CD4-positive, CD25-positive, alpha-beta regulatory T cell (primary cell): ENCODE data around the gene SLCO2A1. TPM values are rescaled to one million over a fixed set of nuclear protein-coding genes. Genes with fewer than 3 reads are reported as not detected.

Source experiments
- ATAC-seq, 2 donors: fragments of 150-1000 bp; cut with Tn5 transposase; one replicate each; pipeline ENCODE4 v1.10.0; 2021; ENCODE audit warnings: low read depth in 2 of 2, moderate number of reproducible peaks in 2 of 2, moderate library complexity in 1 of 2
- DNase-seq, 3 donors: peaks; one replicate each; pipeline versions ENCODE4 v3.0.0 to v3.0.0-alpha.2; 2012 to 2022; ENCODE audit warnings: mixed read lengths in 1 of 3
- H3K27ac ChIP-seq: one replicate; pipeline ENCODE4 v1.7.0; 2013; ENCODE audit warnings: mild to moderate bottlenecking, low read length; ENCODE audit not compliant: insufficient read depth, poor library complexity, severe bottlenecking
- H3K27me3 ChIP-seq: one replicate; pipeline ENCODE4 v1.7.0; 2013; ENCODE audit warnings: low read length; ENCODE audit not compliant: control insufficient read depth, insufficient read depth
- H3K36me3 ChIP-seq: one replicate; pipeline ENCODE4 v1.7.0; 2013; ENCODE audit warnings: mild to moderate bottlenecking, low read length, moderate library complexity; ENCODE audit not compliant: control insufficient read depth, insufficient read depth
- H3K4me1 ChIP-seq: 2 replicates; pipeline ENCODE4 v1.7.0; 2013; ENCODE audit warnings: mild to moderate bottlenecking, low read length; ENCODE audit not compliant: insufficient read depth, control insufficient read depth, poor library complexity, severe bottlenecking
- H3K4me3 ChIP-seq: one replicate; pipeline ENCODE4 v1.7.0; 2013; ENCODE audit warnings: low read depth, mild to moderate bottlenecking, low read length, moderate library complexity
- H3K9me3 ChIP-seq, 2 experiments: 1 replicate in 1 of 2; 2 replicates in 1 of 2; pipeline ENCODE4 v1.7.0; 2013; ENCODE audit warnings: low read length in 2 of 2, mild to moderate bottlenecking in 1 of 2, moderate library complexity in 1 of 2; ENCODE audit not compliant: control insufficient read depth in 2 of 2
- H3K27ac Mint-ChIP-seq, 3 donors: one replicate each; pipeline ENCODE4 v1.8.0; 2020 to 2022; ENCODE audit warnings: mild to moderate bottlenecking in 3 of 3, mixed read lengths in 3 of 3, moderate library complexity in 2 of 3
- H3K27me3 Mint-ChIP-seq: one replicate; pipeline ENCODE4 v1.8.0; 2022; ENCODE audit warnings: mild to moderate bottlenecking, mixed read lengths
- H3K36me3 Mint-ChIP-seq: one replicate; pipeline ENCODE4 v1.8.0; 2020; ENCODE audit warnings: mixed read lengths
- H3K4me1 Mint-ChIP-seq, 4 donors: one replicate each; pipeline ENCODE4 v1.8.0; 2020 to 2022; ENCODE audit warnings: mixed read lengths in 4 of 4, mild to moderate bottlenecking in 1 of 4
- H3K4me3 Mint-ChIP-seq, 4 donors: one replicate each; pipeline ENCODE4 v1.8.0; 2020 to 2022; ENCODE audit warnings: mild to moderate bottlenecking in 4 of 4, mixed read lengths in 4 of 4, moderate library complexity in 3 of 4
- H3K9me3 Mint-ChIP-seq, 7 donors: one replicate each; pipeline ENCODE4 v1.8.0; 2020 to 2022; ENCODE audit warnings: mixed read lengths in 7 of 7, mild to moderate bottlenecking in 3 of 7, moderate library complexity in 2 of 7
- polyA plus RNA-seq, 4 donors: library from polyadenylated mRNA; unstranded; fragments of 300-500 nt; fragmentation: Illumina TruSeq; gene quantifications; one replicate each; pipeline ENCODE4 v1.2.3, GENCODE V29; 2021
- total RNA-seq: library from RNA; stranded (reverse); gene quantifications from one replicate; pipeline ENCODE4 v1.2.3, GENCODE V29; 2022

Gene SLCO2A1
- total and polyA plus RNA-seq, 5 donors from 2014 or later: not detected

DNA sequence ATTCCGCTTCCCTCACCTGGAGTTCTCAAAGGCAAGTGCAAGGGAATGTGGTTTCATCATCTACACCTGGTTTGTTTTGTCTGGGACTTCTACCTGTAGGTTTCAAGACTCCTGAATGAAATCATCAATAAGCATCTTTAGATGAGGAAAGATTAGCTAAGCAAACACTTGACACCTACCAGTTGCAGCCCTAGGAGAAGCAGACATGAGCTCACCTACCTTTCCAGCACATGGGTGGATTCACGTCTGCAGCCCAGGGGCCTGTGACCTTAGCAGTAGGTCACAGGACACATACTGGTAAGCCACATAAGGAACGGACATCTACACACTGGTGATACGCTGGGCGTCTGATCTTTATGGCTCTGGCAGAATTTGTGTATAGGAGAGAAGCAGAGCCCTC is 26.7 kb downstream of the SLCO2A1 start:
- no peak overlapping the region for H3K27ac Mint-ChIP-seq
- H3K9me3 Mint-ChIP-seq: peaks cover 0 to 8% (median 4%) of the 10 kb centered on the region in 7 donors

DNA sequence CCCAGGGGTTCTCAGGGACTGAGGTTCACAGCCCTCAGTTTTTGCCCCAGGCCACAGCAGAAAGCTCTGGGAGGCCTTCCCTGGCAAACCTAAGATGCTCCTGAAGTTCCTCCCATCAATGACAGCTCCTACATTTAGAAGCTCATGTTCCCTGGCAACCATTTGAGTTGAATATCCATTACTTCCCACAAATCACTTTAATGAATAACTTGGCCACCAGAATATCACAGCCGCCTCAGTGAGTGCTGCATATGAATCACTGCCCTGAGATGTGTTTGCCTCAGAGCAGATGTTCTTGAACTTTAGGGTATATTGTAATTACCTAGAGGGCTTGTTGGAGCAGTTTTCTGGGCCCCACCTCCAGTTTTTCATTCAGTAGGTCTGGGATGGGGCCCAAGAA is 27.4 kb downstream of the SLCO2A1 start:
- H3K4me3 ChIP-seq: no peak overlapping the region
- H3K27me3 Mint-ChIP-seq: peaks cover 14% of the 10 kb centered on the region

More for the DNA sequence above, 26.7 kb downstream of the SLCO2A1 start:
- H3K4me1 Mint-ChIP-seq: no peaks in the 10 kb centered on the region
- Histone ChIP-seq H3K9me3 (no peaks in the 10 kb centered on the region), H3K4me1 (no peaks in the 10 kb centered on the region), H3K27ac (no peak overlapping the region), H3K27me3 (no peaks in the 10 kb centered on the region), H3K36me3 (no peaks in the 10 kb centered on the region), H3K4me3 (no peak overlapping the region)
- no peaks in the 10 kb centered on the region for H3K36me3 Mint-ChIP-seq
- ATAC-seq (no peak), DNase-seq (no peak)
- no peak overlapping the region for H3K4me3 Mint-ChIP-seq
- peaks cover 14% of the 10 kb centered on the region for H3K27me3 Mint-ChIP-seq

DNA sequence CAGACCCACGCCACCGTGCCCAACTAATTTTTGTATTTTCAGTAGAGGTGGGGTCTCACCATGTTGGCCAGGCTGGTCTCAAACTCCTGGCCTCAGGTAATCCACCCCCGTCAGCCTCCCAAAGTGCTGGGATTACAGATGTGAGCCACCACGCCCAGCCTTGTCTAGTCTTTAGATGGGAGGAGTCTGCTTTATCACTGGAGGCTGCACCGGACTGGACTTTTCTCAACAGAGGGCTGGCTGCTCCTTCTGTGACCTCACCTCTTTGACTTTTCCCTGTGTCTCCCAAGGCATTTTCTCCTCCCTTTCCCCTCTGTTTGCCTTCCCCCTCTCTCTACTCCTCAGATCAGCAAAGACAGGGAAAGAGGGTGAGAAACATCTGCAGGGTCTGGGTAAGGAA is 28.5 kb downstream of the SLCO2A1 start:
- H3K36me3 ChIP-seq: no peaks in the 10 kb centered on the region
- no peaks in the 10 kb centered on the region for H3K36me3 Mint-ChIP-seq

More for the DNA sequence above, 27.4 kb downstream of the SLCO2A1 start:
- no peak for DNase-seq
- Histone ChIP-seq H3K36me3 (no peaks in the 10 kb centered on the region), H3K4me1 (no peaks in the 10 kb centered on the region), H3K9me3 (no peaks in the 10 kb centered on the region), H3K27ac (no peak overlapping the region), H3K27me3 (no peaks in the 10 kb centered on the region)
- Mint-ChIP-seq H3K36me3 (no peaks in the 10 kb centered on the region), H3K27ac (no peak overlapping the region), H3K9me3 (peaks cover 0 to 6% (median 4%) of the 10 kb centered on the region in 7 donors), H3K4me1 (no peaks in the 10 kb centered on the region), H3K4me3 (no peak overlapping the region)
- no peak for ATAC-seq

DNA sequence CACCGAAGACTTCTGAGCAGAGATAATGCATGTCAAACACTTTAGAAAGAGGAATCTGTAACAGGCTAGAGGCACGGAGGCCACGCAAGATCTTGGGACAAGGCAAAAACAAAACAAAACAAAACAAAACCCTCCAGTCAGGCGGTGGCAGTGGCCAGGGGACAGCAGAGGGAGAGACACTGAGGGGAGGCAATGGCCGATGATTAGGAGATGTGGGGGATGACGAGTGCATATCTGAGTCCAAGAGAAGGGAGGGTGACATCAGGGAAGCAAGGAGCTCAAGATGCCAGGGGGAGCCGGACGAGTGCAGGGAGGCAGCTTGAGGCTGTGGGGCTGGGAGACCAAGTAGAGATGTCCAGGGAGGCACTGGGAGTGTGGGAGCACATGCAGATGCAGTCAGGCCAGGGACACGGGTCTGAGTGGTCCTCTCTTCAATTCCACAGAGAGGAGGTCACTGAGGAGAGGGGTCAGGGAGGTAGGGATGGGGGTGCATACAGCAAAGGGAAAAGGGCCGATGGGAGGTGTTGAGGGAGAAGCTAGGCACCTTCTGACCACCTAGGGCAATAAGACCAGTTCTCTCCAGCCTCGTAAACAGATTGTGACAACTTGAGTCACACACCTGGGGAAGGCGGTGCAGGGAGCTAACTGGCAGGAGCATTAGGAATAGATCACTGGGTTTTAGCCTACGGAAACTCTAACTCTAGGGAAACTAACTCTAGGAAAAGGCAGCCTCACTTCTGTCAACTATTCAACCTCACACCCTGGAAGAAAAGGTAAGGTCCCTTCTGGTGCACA is 29.6 kb downstream of the SLCO2A1 start:
- H3K9me3 Mint-ChIP-seq: peaks cover 0 to 6% (median 2%) of the 10 kb centered on the region in 7 donors
- DNase-seq: no peak

More for the DNA sequence above, 28.5 kb downstream of the SLCO2A1 start:
- no peaks in the 10 kb centered on the region for H3K27me3 ChIP-seq
- Mint-ChIP-seq H3K27me3 (peaks cover 14% of the 10 kb centered on the region), H3K4me1 (no peaks in the 10 kb centered on the region), H3K4me3 (no peak overlapping the region), H3K27ac (no peak overlapping the region), H3K9me3 (peaks cover 0 to 6% (median 2%) of the 10 kb centered on the region in 7 donors)
- no peak overlapping the region for H3K4me3 ChIP-seq
- ATAC-seq (no peak), DNase-seq (no peak)
- no peak overlapping the region for H3K27ac ChIP-seq
- H3K4me1 ChIP-seq: no peaks in the 10 kb centered on the region
- no peaks in the 10 kb centered on the region for H3K9me3 ChIP-seq

DNA sequence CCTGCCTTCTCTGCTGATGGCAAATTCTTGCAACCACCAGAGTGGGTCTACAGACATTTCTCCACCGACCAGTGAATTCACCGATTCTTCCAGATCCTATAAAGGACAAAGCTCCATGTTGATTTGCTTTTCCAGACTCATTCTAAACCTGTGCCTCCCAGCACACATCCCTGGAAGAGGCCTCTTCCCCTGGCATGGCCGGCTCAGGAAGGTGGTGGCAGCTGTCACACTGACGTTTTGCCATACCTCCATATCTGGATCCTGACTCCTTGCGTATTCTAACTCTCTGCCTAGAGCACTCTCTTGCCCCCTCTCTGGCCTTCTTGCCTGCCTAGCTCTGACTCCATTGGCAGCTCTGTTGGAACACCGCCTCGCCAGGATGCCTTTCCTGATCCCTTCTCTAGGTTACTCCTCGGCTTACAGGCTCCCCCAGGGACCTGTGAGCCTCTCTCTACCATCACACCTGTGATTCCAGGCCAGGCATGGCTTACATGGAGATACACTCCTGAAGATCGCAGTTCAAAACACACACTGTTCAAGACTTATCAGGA is 31.0 kb downstream of the SLCO2A1 start:
- Histone ChIP-seq H3K36me3 (no peaks in the 10 kb centered on the region), H3K27me3 (no peaks in the 10 kb centered on the region), H3K27ac (no peak overlapping the region), H3K4me3 (no peak overlapping the region), H3K9me3 (no peaks in the 10 kb centered on the region), H3K4me1 (no peaks in the 10 kb centered on the region)
- Mint-ChIP-seq H3K4me1 (no peaks in the 10 kb centered on the region), H3K27me3 (peaks cover 14% of the 10 kb centered on the region), H3K36me3 (no peaks in the 10 kb centered on the region), H3K9me3 (peaks cover 0 to 4% (median 0%) of the 10 kb centered on the region in 7 donors), H3K27ac (no peak overlapping the region), H3K4me3 (no peak overlapping the region)
- no peak for ATAC-seq
- DNase-seq: no peak

More for the DNA sequence above, 29.6 kb downstream of the SLCO2A1 start:
- Mint-ChIP-seq H3K36me3 (no peaks in the 10 kb centered on the region), H3K27me3 (peaks cover 14% of the 10 kb centered on the region), H3K27ac (no peak overlapping the region), H3K4me1 (no peaks in the 10 kb centered on the region), H3K4me3 (no peak overlapping the region)
- Histone ChIP-seq H3K9me3 (no peaks in the 10 kb centered on the region), H3K4me1 (no peaks in the 10 kb centered on the region), H3K27ac (no peak overlapping the region), H3K4me3 (no peak overlapping the region), H3K36me3 (no peaks in the 10 kb centered on the region), H3K27me3 (no peaks in the 10 kb centered on the region)
- ATAC-seq: no peak

DNA sequence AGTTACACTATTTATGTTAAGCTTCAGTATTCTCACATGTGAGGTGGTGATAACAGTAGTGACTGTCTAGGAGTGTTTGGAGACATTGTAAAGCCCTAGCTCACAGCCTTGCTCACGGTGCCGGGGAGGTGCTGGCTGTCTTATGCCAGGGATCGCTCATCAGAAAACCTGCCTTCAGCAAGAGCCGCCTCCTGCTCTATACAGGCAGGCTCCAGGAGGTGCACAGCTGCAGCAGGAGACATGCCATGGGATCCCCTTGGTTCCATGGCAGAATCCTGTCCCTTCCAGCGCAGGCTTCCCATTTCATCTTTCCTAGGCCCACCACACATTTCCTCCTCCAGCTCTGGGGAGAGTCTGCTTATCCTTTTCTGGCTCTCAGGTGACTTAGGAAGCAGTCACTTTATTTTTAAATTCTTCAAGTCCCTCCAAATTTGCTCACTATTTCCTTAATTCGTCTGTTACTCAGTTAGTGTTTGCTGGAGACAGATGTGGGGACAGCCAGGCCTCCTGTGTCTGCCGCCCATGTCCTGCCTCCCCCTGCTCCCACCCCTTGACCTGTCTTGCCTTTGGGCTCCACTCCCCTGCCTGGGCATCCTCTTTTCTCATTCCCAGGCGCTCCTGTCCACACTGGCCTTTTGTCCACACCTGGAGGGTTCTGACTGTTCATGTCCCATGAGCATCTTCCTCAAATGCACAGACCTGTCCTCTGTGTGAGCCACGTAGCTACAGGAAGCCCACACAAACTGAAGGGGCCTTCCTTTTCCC is 31.7 kb downstream of the SLCO2A1 start:
- Mint-ChIP-seq H3K4me1 (no peaks in the 10 kb centered on the region), H3K9me3 (peaks cover 0 to 2% (median 0%) of the 10 kb centered on the region in 7 donors), H3K36me3 (no peaks in the 10 kb centered on the region), H3K4me3 (no peak overlapping the region), H3K27me3 (peaks cover 18% of the 10 kb centered on the region), H3K27ac (no peak overlapping the region)
- H3K4me1 ChIP-seq: no peaks in the 10 kb centered on the region
- H3K27ac ChIP-seq: no peak overlapping the region
- H3K36me3 ChIP-seq: no peaks in the 10 kb centered on the region
- ATAC-seq (no peak), DNase-seq (no peak)
- H3K4me3 ChIP-seq: no peak overlapping the region
- no peaks in the 10 kb centered on the region for H3K9me3 ChIP-seq
- H3K27me3 ChIP-seq: no peaks in the 10 kb centered on the region

DNA sequence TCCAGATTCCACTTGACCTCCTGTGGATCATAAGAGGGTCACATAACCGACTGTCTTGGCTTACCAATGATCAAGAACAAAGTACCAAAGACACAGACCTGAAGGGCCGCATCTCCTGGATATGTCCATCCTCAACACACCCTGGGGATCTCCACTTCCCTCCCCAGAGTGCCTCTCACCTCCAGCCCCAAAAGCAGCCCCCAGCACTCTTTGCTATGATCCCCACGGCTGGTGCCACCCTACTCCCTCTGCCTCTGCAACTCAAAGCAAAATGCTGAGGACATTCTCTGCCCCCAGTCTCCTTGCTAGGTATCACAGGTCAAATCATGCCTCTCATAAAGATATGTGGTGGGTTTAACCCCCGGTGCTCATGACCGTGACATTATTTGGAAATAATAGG is 32.7 kb downstream of the SLCO2A1 start:
- Histone ChIP-seq H3K36me3 (no peaks in the 10 kb centered on the region), H3K9me3 (no peaks in the 10 kb centered on the region), H3K4me3 (no peak overlapping the region), H3K27me3 (no peaks in the 10 kb centered on the region), H3K4me1 (no peaks in the 10 kb centered on the region), H3K27ac (no peak overlapping the region)
- Mint-ChIP-seq H3K27ac (no peak overlapping the region), H3K4me1 (no peaks in the 10 kb centered on the region), H3K36me3 (no peaks in the 10 kb centered on the region), H3K9me3 (peaks cover 0 to 2% (median 0%) of the 10 kb centered on the region in 7 donors), H3K4me3 (no peak overlapping the region), H3K27me3 (peaks cover 19% of the 10 kb centered on the region)
- DNase-seq (no peak), ATAC-seq (no peak)
